ENCODE data around the gene MAP3K3.

Gene MAP3K3

GRCh38 chr17:63622574-63623390, 565 bp downstream of the MAP3K3 start:
- peak; percentile 53 for DNase-seq

DNA sequence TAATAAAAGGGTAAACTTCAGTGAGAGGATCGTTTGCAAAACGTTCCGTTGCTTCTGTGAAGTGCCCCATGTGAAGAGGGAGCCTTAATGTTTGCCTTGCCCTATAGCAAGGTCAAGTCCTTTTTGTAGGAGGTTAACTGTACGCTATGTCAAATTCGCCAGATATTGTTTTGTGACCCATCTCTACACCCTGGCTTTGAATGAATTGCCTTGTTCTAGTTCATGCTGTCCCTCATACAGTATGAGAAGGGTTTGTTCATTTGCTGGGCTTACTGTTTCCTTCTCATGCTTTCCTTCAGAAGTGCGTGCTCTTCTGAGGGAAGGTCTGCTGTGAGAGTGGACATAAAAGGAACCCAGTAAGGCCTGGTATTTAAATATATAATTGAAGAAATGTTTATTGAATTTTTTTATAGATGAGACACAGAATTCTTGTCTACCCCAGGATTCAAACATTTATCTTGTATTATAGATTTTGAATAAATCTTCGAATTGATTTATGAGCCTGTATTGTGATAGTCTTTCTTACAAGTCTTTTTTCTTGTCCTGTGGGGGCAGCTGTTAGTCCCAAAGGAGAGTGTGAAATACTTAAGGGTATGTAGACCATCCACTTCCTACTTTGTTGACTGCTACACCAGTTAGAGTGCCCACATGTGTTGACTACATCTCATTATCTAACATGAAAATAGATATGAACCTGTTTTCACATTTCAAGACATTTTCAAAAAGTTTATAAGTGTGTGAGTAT, 1.7 kb downstream of the MAP3K3 start:
- DNase-seq, result no peak

DNA sequence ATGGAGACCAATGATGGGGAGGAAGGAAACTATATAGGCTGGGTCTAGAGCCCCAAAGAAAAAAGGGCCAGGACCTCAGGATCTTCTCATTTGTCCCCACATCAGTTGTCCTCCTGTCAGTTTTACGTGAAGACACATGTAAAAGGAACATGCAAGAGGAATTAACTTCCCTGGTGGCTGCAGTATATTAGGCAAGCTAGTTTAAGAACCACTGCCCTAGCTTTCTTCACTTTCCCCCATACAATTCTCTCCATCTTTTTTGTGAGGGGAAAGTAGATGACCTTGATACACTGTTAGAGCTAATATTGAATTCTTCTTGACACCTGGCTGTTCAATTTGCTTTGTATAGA, 2.3 kb downstream of the MAP3K3 start:
- no peak for DNase-seq

- no peak for DNase-seq
Observed at GRCh38 chr17:63626551-63627180, 4.4 kb downstream of the MAP3K3 start.

DNA sequence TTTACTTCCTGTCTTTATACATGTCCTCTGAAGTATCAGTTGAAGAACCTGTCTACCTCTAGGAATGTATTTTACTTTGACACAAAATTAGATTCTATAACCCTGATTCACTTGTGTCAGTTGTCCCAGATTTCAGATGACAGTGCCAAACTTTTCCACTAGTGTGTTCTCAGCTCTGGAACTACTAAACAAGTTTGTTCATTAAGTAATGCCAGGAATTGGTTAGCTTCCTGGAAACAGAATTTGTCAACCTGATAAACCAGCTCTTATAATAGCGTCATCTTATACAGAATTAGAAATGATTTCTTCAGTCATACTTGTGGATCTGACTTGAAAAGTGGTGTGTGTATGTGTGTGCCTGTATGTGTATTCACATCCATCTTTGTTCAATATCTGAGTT, 7.4 kb downstream of the MAP3K3 start:
- DNase-seq, result no peak

GRCh38 chr17:63631062-63631461, 8.8 kb downstream of the MAP3K3 start:
- DNase-seq, result no peak

- no peak for DNase-seq
Observed at GRCh38 chr17:63631626-63632025, 9.4 kb downstream of the MAP3K3 start.

- no peak for DNase-seq
Observed at GRCh38 chr17:63633742-63634141, 11.5 kb downstream of the MAP3K3 start.

DNA sequence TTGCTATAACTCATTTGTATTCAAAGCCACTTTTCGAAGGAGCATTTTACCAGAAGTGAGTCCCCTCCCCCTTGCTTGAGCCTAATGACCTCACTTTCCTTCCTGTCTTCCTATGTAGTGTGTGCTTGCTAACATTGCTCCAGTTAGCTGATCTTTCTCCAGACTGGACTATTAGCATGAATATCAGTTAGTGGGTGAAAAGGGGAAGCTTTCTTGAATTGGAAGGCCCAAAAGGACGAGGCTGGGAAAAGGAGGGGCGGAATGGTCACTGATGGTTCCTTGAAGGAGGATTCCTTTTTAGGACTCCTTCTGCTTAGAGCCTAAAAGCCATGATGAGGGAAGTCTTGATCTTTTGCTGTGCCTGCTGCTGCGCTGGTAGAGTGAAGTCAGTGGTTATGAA, 11.9 kb downstream of the MAP3K3 start:
- no peak for DNase-seq

DNA sequence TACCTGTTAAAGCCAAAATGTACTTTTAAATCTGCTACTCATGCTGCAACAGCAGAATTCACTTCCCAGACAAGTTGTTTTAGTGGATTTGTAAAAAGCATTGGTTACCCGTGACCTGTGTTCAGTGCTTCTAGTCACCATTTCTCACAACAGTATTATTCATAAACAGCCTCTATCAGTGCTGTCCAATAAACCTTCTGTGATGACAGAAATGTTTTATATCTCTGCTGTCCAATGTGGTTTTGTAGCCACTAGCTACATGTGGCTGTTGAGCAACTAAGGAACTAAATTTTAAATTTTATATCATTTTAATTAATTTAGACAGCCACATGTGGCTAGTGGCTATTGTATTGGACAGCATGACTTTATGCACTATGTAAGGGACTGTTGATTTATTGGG, 12.6 kb downstream of the MAP3K3 start:
- DNase-seq, result no peak

DNA sequence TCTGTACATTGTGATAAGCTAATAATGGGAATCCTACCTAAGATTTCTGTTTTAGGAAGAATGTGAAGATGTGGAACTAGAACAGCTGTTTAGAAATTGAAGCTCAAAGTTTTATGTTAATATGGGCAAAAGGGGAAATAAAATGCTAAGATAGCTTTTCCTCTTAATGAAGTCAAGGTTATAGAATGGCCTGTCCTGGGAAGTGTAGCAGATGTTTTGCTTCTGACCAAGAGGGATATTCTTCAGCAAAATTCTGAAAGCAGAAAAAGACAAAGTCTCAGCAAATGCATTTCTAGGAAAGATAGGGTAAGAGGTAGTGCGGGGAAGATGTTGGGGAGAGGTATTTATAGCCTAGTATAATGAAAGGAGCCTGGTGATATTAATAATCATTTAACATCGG, 13.1 kb downstream of the MAP3K3 start:
- DNase-seq, result no peak

GRCh38 chr17:63635787-63636186, 13.6 kb downstream of the MAP3K3 start:
- no peak for DNase-seq

DNA sequence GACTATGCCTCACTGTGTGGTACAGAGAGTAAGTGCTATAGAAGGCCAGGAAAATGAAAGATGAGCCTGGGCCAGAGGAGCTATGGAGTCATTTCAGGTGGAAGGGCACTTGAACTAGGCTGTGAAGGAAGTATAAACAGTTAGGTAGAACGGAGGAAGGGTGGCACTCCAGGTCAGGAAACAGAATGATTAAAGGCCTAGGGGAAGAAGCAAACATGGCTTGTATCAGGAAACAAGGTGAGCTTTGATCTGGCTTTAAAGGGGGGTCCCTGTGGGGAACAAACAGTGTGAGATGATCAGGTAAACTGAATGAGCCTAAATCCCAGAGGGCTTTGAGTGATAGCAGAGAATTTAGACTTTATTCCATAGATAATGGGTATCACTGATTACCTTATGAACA, 16.9 kb downstream of the MAP3K3 start:
- no peak for DNase-seq

GRCh38 chr17:63640038-63640437, 17.8 kb downstream of the MAP3K3 start:
- DNase-seq, result no peak

DNA sequence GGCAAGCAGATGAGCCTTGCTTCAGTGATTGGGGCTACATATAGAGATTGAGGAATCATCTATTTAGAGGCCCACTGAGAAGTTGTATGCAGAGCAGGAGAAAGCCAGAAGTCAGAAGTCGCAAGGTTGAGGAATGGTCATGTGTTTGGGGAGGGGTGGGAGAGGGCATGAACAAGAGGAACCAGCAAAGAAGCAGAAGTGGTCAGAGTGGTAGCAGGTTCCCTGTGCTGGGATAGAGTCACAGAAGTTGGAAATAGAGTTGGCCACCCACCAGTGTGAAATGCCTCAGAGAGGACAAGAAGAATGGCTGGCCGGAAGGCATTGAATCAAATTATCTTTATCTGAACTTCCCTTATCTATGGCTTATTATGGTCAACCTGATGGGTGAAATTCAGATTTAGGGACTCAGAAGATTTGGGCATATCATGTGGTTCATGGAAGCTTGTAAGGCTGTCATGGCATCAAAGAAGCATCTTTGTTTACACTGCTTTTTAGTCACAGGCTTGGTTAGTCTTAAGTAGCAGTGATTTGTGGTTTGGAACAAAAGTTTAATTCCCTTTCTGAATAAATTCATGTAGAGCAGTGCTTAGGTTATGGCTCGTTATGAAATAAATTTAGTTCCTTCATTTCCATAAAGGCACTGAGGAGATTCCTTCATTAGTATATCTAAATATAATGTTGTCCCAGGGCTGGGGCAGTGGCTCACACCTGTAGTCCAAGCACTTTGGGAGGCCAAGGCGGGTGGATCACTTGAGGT, 19.7 kb downstream of the MAP3K3 start:
- DNase-seq, result no peak

- no peak for DNase-seq
Observed at GRCh38 chr17:63644846-63645245, 22.6 kb downstream of the MAP3K3 start.

DNA sequence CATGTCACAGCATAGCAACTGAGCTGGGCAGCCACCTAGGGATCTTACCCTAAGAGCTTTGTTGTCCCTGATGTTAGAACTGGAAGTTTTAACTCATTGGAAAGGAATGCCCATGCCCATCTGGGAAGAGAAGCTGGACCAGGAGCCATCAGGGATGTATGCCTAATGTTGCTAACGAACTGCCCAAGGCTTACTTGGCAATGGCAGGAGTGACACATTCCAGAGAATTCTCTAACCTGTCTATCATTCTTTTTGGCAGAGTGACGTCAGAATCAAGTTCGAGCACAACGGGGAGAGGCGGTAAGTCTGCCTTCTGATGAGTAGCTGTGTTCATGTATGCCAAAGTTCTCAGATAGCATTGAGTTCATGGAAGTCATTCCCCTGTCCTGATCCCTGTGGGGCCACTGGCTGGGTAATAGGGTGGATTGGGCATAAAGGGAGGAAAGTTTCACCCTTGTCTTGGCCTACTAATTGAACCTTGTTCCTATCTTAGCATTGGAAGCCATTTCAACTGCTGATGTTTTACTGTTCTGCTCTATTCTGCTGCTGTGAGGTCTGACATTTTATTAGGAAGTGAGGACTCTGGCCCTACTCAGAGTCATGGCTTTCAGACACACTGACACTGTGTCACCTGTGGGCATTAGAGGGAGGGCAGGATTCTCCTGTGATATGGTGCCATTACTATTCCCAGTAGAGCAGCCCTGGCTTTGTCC, 23.7 kb downstream of the MAP3K3 start:
- DNase-seq, result no peak

GRCh38 chr17:63646488-63646806, 24.2 kb downstream of the MAP3K3 start:
- DNase-seq, result no peak

DNA sequence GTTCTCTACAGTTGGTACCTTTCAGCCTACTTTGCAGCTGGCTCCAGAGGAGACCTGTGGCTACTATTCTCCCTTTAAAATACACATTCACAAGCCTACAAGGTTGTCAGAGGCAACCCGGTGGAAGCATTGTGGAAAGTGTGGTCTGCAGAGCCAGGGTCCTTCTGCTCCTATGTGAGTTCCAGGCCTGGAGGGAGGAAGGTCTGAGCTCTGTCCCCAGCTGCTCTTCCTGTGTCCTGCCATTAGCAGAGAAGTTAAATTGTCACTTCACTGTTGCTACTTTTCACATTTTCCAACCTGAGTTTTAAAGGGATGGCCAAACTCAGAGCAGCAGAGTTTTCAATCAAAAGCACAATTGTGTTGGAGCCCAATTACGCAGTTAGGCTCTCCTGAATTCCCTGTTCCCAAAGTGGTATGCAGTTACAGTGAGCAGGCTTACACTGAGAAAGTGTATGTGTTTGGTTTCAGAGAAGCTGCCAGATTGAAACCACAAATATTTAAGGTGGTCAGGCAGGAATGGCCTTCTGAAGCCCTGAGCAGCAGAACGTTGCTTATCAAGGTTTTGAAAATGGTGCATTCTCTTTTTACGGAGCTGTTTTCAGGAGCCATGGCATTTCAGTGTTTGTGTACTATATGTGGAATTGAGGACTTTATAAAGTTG, 25.0 kb downstream of the MAP3K3 start:
- DNase-seq, result no peak

- DNase-seq, result no peak
Observed at GRCh38 chr17:63647936-63648335, 25.7 kb downstream of the MAP3K3 start.

GRCh38 chr17:63649813-63650212, 27.6 kb downstream of the MAP3K3 start:
- no peak for DNase-seq

DNA sequence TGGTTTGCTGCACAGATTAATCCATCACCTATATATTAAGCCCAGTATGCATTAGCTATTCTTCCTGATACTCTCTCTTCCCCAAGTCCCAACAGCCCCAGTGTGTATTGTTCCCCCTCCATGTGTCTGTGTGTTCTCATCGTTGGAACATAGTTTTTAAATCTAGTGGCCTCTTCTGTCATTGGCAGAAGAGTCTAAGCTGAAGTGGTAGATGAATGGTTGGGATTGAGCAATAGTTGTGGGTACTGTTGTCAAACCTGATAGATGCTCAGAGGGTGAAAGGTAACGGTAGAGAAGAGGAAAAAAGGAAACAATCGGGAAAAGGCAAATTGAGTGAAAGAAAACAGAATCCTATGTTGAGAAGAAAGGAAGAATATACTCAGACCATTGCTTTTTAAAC, 29.9 kb downstream of the MAP3K3 start:
- no peak for DNase-seq

Data from activated effector memory CD4-positive, alpha-beta T cell treated with Interleukin-2 at 50 U/mL for 16 hours (primary cell).